ENCODE results near the gene NFAT5.
"Not testable (repeated sequence)": the region's sequence is repeated elsewhere in the genome, so short reads cannot be mapped to it uniquely, and the experiment has no call there.

Gene NFAT5

DNA sequence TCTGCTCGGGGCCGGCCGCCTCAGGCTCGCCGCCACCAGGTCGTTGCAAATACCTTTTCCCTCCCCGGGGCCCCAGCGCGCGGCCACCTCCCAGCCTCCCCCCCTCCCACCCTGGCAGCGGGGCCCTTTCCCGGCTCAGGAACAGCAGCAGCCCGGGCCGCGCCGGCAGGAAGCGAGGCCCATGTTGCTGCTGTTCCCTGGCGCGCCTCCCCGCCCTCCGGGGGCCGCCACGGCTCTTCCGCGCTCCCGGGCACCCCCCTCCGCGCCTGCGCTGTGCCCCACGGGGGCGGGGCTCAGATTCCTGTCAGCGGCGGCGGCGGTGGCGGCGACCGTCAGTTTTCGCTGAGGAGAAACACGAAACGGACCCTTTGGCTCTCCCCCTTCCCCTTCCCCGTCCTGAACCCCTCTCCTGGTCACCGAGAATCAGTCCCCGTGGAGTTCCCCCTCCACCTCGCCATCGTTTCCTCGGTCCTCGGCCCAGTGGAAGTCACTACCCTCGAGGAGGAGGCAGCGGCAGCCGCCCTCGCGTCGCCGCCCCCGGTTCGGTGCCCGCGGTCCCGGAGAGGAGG is at the start of gene NFAT5:
Gene NFAT5, plus strand, starts transcription at position 296 of the 569 bp plus-strand sequence. CDS start 336 bp downstream, outside the sequence.
- DNase-seq, result peak; percentile 98

DNA sequence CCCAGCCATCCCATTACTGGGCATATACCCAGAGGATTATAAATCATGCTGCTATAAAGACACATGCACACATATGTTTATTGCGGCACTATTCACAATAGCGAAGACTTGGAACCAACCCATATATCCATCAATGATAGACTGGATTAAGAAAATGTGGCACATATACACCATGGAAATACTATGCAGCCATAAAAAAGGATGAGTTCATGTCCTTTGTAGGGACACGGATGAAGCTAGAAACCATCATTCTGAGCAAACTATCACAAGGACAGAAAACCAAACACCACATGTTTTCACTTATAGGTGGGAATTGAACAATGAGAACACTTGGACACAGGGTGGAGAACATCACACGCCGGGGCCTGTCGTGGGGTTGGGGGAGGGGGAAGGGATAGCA is 47.9 kb upstream of the NFAT5 start:
- not testable (repeated sequence) for DNase-seq

DNA sequence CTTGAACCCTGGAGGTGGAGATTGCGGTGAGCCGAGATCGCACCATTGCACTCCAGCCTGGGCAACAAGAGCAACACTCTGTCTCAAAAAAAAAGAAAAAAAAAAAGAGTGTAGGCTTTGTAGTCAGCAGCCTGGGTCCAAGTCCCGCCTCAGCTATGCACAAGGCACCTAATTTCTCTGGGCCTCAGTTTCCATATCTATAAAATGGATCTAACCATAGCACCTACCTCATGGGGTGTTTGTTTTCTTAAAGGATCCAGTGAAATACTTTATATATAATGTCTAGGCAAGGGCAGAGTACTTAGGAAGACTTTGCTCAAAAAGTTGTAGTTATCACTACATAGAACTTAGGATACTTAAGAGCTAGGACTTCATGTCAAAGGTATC is 45.4 kb upstream of the NFAT5 start:
- DNase-seq, result no peak

- DNase-seq, result no peak
These were observed 44.8 kb upstream of the NFAT5 start for GRCh38 chr16:69520800-69521602.

GRCh38 chr16:69522041-69522578 is 43.7 kb upstream of the NFAT5 start:
- no peak for DNase-seq

- DNase-seq, result no peak
These were observed 42.9 kb upstream of the NFAT5 start for GRCh38 chr16:69522732-69523404.

- no peak for DNase-seq
These were observed 42.0 kb upstream of the NFAT5 start for GRCh38 chr16:69523566-69524305.

- no peak for DNase-seq
These were observed 38.7 kb upstream of the NFAT5 start for GRCh38 chr16:69526831-69527655.

DNA sequence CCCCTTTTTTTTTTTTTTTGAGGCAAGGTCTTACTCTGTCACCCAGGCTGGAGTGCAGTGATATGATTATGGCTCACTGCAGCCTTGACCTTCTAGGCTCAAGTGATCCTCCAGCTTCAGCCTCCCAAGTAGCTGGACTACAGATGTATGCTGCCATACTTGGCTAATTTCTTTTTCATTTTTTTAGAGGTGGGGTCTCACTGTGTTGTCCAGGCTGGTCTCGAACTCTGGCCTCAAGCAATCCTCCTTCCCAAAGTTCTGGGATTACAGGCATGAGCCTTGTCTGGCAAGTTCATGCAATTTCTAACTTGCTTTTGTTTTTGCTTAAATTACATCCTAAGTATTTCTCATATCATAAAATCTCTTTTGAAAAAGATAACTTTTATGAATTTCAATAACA is 33.8 kb upstream of the NFAT5 start:
- DNase-seq, result no peak

DNA sequence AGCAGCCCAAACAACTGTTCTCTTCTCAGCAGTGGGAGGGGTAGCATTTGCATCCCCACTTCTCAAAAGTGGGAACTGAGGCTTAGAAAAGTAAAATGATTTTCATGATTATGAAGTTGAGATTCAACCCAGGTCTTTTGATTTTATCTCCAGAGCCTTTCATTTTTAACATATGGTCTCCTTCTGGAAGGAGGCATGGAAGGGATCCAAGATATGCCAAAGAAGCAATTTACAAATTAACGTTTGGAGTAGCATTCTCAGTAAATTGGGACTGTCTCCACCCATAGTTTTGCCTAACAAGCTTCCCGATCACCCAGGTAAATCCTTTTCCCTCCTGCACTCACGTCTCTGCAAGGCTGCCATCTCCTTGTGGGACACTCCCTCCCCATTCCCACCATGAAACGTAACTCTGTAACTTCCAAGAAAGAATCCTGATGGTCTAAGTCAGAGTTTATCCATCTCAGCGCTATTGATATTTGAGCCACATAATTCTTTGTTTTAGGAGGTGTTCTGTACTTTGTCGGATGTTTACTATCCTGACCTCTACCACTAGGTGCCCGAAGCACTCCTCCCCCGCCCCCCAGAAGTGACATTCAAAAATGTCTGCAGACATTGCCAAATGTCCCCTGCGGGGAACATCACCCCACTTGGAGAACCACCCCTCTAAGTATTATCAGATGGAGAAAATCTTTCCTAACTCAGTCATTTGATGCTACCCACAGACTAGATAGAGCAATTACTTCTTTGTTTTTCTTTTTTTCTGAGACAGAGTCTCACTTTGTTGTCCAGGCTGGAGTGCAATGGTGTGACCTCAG is 32.9 kb upstream of the NFAT5 start:
- DNase-seq, result no peak

DNA sequence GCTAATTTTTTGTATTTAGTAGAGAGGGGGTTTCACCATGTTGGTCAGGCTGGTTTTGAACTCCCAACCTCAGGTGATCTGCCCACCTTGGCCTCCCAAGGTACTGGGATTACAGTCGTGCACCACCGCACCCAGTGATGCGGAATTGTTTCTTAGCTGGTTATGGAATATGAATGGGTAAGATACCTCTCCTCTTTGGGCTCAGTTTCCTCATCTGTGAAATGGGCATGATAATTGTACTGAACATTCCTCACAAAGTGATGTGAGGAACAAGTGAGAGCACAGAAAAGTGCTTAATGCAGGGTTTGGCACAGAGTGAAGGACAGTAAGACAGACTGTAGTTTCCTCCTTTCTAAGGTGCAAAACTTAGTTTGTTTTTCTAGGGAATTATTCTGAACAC is 31.0 kb upstream of the NFAT5 start:
- no peak for DNase-seq

GRCh38 chr16:69535123-69536050 is 30.4 kb upstream of the NFAT5 start:
- no peak for DNase-seq

DNA sequence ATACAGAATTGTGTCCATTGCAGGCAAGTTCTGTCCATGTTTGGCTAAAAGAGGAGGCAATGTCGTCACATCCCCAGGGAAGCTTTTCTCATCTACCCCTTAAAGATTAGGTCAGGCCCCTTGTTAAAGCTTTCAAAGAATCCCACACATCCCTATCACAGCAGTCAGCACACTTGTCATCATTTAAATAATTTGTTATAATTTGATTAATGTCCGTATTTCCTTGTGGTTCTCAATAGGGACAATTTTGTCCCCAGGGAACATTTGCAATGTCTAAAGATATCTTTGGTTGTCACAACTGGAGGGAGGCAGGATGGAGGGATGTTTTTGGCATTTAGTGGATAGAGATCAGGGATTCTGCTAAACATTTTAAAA is 28.1 kb upstream of the NFAT5 start:
- DNase-seq, result no peak

DNA sequence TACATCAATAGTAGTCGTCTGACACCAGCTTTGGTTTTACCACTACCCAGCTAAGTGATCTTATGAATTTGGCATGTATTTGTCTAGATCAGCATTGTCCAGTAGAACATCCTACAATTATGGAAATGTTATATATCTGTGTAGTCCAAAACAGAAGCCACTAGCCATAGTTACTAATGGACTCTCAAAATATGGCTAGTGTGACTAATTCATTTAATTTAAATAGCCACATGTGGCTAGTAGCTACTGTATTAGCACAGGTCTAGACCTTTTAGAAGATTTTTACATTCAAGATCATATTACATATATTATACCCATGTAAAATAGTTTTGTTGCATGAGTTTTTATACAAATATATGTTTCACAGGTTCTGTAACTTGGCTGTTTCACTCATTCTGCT is 27.0 kb upstream of the NFAT5 start:
- no peak for DNase-seq

DNA sequence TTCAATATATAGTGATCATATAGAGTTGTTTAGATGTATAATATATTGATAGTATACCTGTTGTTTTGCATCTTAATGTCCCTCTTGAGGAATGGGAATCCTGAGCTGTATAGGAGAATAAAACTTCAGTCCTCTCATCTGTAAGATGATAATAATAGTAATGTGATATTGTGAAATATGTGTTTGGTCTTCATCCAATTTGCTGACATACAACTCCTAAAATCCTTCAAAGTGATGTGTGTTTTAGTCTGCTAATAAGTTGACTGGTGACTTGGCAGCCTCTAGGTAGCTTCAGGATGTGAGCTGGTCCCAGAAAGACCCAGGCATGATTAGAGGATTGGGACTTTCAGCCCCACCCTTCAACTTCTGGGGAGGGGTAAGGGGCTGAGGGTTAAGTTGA is 22.8 kb upstream of the NFAT5 start:
- DNase-seq, result no peak

GRCh38 chr16:69544088-69544487 is 21.7 kb upstream of the NFAT5 start:
- DNase-seq, result no peak

DNA sequence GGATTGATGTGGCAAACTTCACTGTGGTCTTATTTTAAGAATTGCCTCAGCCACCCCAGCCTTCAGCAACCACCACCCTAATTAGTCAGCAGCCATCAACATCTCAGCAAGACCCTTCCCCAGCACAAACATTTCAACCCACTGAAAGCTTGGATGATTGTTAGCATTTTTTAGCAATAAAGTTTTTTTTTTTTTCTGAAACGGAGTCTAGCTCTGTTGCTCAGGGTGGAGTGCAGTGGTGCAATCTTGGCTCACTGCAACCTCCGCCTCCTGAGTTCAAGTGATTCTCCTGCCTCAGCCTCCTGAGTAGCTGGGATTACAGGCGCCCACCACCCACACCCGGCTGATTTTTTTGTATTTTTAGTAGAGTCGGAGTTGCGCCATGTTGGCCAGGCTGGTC is 19.1 kb upstream of the NFAT5 start:
- not testable (repeated sequence) for DNase-seq

DNA sequence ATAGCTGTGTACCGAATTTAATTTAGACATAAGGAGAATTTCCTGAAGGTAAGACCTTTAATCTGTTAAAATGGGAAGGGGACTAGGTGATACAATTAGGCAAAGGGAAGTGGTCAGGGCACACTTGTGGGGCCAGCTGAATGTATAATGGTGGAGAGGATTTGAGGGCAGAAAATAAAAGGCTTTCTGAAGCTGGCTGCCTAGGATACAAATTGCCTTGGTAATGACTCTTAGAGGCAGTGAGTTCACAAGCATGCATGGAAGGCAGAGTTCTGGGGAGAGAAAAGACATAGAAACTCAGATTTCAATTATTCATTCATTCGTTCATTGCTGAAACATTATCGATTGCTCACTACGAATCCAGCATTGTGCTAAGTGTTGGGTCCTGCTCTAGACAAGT is 12.4 kb upstream of the NFAT5 start:
- no peak for DNase-seq

DNA sequence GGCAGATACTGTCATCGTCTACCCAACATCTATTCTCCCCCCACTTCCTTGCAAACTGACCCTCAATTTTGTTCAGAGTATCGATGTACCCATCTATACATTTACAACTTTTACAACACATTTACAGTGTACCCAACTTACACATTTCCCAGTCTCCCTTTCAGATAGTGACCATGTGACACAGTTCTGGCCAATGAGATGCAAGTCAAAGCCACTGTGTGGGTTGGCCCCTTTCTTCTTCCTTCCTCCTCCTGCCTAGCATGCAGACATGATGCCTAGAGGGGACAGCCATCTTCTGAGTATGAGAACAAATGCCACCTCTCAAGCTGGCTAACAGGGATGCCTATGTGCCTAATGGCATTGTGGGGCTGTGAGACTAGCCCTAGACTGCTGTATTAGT is 11.3 kb upstream of the NFAT5 start:
- DNase-seq, result no peak

- DNase-seq, result no peak
These were observed 10.3 kb upstream of the NFAT5 start for GRCh38 chr16:69555437-69555836.

Data from activated T-cell treated with anti-CD3 and anti-CD28 coated beads, Interleukin-2, amount 50 U/mL, for 1 hour (primary cell).